Fibroblast of skin of back (primary cell): Measurements from ENCODE around the gene KLHL3.

Source experiments
- DNase-seq: peaks from one replicate; pipeline ENCODE4 v3.0.0-alpha.2; 2013

KLHL3 gene

GRCh38 chr5:137630972-137631370 lies 104.9 kb downstream of the KLHL3 start:
- DNase-seq: peak; percentile 22

- DNase-seq: no peak
These were observed 105.5 kb downstream of the KLHL3 start for GRCh38 chr5:137630216-137630971.

- peak; percentile 49 for DNase-seq
These were observed 106.2 kb downstream of the KLHL3 start for GRCh38 chr5:137629646-137630045.

GRCh38 chr5:137627706-137628105 lies 108.2 kb downstream of the KLHL3 start:
- DNase-seq: no peak

GRCh38 chr5:137627293-137627692 lies 108.6 kb downstream of the KLHL3 start:
- no peak for DNase-seq

GRCh38 chr5:137624786-137625349 lies 111.0 kb downstream of the KLHL3 start:
- DNase-seq: no peak

GRCh38 chr5:137622850-137623249 lies 113.0 kb downstream of the KLHL3 start:
- DNase-seq: no peak

- peak; percentile 83 for DNase-seq
These were observed 113.7 kb downstream of the KLHL3 start for GRCh38 chr5:137621861-137622823.

GRCh38 chr5:137621306-137621705 lies 114.6 kb downstream of the KLHL3 start:
- no peak for DNase-seq

GRCh38 chr5:137619191-137619870 lies 116.6 kb downstream of the KLHL3 start:
- DNase-seq: peak; percentile 87

GRCh38 chr5:137618476-137618875 lies 117.4 kb downstream of the KLHL3 start:
- no peak for DNase-seq

GRCh38 chr5:137617528-137618205 lies 118.2 kb downstream of the KLHL3 start:
- DNase-seq: peak; percentile 77

GRCh38 chr5:137616046-137616445 lies 119.8 kb downstream of the KLHL3 start:
- no peak for DNase-seq

- no peak for DNase-seq
These were observed 120.6 kb downstream of the KLHL3 start for GRCh38 chr5:137615171-137615775.

- no peak for DNase-seq
These were observed 122.2 kb downstream of the KLHL3 start for GRCh38 chr5:137613554-137614265.

- no peak for DNase-seq
These were observed 123.3 kb downstream of the KLHL3 start for GRCh38 chr5:137612576-137612975.

GRCh38 chr5:137611794-137612435 lies 124.0 kb downstream of the KLHL3 start:
- no peak for DNase-seq

GRCh38 chr5:137611011-137611580 lies 124.8 kb downstream of the KLHL3 start:
- no peak for DNase-seq

GRCh38 chr5:137610598-137610997 lies 125.3 kb downstream of the KLHL3 start:
- DNase-seq: no peak

- no peak for DNase-seq
These were observed 126.8 kb downstream of the KLHL3 start for GRCh38 chr5:137609127-137609526.
